ENCODE measurements around the gene ARHGAP26. TPM values are rescaled to one million over a fixed set of nuclear protein-coding genes. Genes with fewer than 3 reads are reported as not detected.

The ARHGAP26 gene
- total RNA-seq, 1 donor from 2014 or later: 34.9 TPM

DNA sequence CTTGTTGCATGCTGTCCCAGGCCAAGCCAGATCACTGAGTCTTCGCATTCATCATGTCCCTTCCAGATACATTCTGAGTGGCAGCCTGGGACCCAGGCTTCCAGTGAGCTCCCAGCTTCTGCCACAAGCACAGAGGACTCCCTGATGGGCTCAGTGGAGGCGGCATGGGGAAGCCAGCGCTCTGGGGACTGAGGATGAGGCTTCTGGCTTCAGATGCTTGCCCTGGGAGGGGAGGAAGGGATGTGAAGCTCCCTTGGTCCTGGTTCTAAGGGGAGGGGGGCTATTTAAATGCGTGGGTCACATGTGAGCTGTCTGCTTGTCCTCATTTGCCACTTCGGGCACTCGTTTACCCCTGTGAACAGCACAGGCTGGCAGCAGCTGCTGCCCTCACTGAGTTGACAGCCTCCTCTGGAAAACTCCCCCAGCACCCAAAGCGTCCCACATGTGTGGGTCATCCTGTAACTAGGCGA lies 459.3 kb downstream of the ARHGAP26 start:
- ATAC-seq (peak; percentile 58), DNase-seq (peak; percentile 34)
- intact Hi-C loops (cut with micrococcal nuclease): no loop called here

DNA sequence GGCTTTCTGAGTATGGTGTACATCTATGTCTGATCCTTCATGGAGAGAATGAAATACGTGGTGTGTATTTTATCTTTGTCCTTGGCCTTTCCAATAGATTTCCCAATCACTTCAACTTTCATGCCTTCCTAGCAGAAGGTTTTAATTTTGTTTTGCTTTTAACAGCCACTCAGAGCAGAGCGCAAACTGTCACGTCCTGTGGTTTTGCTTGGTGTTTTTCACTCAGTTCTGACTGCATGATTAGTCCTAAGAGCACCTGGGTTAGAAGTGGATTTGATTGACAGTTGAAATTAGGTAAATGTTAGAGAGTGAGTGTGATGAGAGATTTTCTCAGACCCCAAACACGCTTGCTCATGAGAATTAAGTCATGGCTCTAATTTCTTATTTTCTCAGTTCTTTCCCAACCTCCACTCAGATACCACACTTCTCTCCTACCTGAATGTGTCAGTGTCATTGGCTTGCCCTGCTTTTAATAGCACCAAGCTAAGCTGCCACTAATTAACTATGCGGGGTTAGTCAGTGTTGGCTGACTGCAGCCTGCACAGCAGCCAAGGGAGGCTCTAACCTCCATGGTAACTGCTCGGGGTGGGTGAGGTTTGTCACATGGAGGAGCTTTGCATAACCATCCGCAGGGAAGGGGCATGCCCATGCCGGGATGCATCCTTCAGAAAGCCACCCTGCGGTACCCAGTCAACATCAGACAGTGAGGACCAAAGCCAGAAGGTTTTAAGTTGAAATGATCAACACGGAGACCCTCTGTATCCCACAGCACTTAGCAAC lies 459.9 kb downstream of the ARHGAP26 start:
- ATAC-seq (peak; percentile 80), DNase-seq (no peak)
- intact Hi-C loops (cut with micrococcal nuclease): no loop called here

DNA sequence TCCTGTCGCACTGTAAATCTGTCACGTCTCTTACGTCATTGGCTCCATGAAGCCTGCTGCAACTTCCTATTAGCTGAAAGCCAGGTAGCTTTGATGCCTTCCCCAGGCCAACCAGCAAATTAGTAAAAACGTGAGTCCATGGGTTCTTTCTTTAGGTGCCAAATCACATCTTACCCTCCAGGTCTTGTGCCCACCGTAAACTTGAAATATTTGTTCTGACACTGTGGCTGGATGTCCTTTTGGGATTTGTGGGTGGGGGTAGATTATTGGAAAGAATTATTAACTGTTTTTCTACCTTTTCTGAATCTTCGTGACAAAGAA lies 460.5 kb downstream of the ARHGAP26 start:
- intact Hi-C loops (cut with micrococcal nuclease): no loop called here
- no peak for DNase-seq
- no peak for ATAC-seq

DNA sequence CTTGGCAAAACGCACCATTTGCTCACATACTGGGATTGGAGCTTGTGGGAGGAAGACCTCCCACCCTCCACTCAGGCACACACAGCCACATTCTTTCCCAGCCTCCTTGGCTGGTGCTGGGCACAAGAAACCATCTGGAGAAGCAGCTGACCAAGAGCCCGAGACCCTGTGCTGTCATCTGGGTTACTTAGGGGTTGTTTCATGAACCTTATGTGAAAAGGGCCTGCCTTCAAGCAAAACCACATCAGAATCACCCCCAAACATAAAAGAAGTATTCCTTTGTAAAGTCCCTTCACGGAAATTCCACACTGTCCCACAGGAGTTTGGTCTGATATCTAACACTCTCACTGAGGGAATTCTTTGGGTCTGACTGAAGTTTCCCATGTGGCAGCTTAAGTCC lies 461.2 kb downstream of the ARHGAP26 start:
- intact Hi-C loops (cut with micrococcal nuclease): no loop called here
- ATAC-seq (no peak), DNase-seq (no peak)

DNA sequence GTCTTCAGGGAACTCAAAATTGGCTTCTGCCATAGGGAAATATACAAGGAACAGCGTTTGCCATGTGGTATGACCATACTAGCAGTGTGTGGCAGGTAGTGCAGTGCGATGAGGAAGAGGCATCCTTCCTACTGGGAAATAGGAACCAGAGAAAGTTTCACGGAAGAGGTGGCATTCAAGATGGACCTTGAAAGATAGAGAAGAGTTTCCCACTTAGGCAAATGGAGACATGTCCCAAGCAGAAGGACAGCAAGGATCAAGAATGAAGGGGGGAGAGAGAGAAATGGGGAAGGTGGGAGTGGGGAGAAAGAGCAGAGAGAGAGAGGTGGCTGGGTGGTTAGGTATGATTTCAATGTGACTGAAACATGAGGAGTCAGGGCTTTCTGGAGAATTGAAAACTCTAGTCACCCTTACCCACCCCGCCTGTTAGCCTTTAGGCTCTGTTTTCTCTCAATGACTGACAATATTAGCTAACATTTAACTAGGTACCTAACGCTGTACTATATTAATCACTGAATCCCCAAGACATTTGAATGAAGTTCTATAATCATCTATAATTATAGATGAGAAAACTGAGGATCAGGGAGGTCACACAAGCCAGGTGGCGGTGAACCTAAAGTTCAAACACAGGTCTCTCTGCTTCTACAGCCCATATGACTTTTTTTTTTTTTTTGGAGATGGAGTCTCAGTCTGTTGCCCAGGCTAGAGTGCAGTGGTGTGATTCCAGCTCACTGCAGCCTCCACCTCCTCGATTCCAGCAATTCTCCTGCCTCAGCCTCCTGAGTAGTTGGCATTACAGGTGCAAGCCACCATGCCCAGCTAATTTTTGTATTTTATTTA lies 462.0 kb downstream of the ARHGAP26 start:
- DNase-seq (no peak), ATAC-seq (no peak)
- intact Hi-C loops (cut with micrococcal nuclease): no loop called here

DNA sequence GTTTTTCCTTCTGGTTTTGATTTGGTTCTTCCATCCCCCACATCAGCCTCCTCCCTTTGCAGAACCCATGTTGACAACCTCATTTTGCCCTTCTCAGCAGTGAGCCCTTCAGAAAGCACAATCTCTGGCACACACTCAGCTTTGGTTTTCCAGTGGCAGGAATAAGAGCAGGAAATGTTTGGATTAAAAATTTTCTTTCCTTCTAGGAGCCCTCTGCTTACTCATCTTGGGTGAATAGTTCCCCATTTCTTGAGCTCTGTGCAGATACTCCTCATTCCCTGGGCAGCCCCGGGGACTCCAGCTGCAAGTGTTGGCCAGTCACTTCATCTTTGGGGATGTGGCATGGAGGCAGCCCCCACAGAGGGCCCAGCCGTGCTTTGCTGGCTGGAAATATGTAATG lies 462.9 kb downstream of the ARHGAP26 start:
- intact Hi-C loops (cut with micrococcal nuclease): no loop called here
- DNase-seq (no peak), ATAC-seq (no peak)

DNA sequence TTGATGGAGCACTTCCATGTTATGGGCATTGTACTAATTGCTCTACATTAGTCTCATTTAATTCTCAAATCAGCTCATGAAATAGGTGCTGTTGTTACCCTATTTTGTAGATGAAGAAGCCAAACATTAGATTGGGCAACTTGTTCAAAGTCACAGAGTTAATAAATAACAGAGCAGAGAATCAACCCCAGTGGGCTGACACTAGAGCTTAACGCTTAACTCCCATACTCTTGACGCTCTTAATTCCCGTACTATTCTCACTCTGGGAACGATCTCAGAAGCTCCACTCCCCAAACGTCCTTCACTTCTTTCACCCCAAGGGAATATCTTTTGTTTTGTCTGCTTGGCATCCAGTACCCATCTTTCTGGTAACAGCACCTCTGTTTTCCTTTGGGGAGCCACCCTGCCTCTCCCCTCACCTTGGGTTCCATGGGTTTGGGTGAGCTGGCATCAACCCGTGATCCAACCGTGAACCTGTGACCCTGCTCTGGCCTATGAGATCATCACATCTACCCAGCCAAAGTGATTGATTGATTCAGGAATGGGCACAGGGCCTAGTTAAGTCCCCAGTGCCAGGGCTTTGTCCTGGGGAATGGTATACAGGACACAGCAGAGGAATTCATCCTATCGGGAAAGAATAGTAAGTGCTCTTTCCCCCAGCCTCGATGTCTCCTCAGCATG lies 464.1 kb downstream of the ARHGAP26 start:
- intact Hi-C loops (cut with micrococcal nuclease): no loop called here
- DNase-seq: no peak
- no peak for ATAC-seq

DNA sequence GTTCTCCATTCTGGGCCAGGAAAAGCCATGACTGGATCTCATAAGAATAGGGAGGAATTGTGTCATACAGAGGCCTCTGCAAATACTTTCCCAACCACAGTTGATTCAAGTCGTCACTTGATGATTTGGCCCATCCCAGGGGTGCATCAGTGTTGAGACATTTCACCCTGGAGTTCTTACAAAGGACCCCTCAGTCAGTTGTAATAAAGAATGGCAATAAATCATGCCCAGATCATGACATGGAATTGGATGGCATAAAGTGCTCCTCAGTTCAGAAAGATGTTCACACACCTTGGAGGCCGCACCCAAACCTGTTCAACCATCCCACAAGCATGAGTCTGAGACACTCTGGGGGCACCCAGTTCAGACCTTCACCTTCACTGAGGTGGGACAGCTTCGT lies 465.2 kb downstream of the ARHGAP26 start:
- DNase-seq (no peak), ATAC-seq (no peak)
- intact Hi-C loops (cut with micrococcal nuclease): no loop called here

DNA sequence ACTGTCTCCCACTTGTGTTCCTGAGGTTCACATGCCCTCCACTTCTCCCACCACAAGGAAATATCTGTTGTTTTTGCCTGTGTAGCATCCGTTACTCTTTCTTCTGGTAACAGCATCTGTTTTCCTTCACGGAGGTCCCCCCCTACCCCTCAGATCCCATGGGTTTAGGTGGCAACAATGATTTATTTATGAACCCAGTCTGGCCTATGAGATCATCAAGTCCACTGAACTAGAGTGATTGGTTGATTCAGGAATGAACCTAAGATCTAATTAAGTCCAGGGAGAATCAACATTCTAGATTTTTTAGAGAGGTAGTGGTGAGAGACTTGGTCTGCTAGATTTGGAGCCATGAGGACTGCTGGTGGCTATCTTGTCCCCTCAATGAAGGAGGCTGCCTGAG lies 466.5 kb downstream of the ARHGAP26 start:
- ATAC-seq: no peak
- intact Hi-C loops (cut with micrococcal nuclease): no loop called here
- no peak for DNase-seq

DNA sequence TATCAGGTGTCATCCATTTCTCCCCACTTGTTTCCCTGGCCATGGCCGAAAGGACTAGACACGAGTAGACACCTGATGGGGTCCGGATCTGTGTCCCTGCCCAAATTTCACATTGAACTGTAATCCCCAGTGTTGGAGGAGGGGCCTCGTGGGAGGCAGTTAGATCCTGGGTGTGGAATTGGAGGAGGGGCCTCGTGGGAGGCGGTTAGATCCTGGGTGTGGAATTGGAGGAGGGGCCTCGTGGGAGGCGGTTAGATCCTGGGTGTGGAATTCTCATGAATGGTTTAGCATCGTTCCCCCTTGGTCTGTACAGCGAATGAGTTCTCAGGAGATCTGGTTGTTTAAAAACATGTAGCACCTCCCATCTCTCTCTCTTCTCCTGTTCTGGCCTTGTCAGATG lies 467.5 kb downstream of the ARHGAP26 start:
- intact Hi-C loops (cut with micrococcal nuclease): no loop called here
- ATAC-seq (no peak), DNase-seq (no peak)

DNA sequence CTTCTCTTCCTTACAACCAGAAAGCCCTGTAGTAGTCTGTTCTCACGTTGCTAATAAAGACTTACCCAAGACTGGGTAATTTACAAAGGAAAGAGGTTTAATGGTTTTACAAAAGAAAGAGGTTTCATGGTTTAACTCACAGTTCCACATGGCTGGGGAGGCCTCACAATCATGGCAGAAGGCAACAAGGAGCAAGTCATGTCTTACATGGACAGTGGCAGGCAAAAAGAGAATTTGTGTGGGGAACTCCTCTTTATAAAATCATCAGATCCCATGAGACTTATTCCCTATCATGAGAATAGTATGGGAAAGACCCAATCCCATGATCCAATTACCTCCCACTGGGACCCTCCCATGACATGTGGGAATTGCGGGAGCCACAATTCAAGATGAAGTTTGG lies 468.4 kb downstream of the ARHGAP26 start:
- ATAC-seq: no peak
- intact Hi-C loops (cut with micrococcal nuclease): no loop called here
- DNase-seq: no peak

DNA sequence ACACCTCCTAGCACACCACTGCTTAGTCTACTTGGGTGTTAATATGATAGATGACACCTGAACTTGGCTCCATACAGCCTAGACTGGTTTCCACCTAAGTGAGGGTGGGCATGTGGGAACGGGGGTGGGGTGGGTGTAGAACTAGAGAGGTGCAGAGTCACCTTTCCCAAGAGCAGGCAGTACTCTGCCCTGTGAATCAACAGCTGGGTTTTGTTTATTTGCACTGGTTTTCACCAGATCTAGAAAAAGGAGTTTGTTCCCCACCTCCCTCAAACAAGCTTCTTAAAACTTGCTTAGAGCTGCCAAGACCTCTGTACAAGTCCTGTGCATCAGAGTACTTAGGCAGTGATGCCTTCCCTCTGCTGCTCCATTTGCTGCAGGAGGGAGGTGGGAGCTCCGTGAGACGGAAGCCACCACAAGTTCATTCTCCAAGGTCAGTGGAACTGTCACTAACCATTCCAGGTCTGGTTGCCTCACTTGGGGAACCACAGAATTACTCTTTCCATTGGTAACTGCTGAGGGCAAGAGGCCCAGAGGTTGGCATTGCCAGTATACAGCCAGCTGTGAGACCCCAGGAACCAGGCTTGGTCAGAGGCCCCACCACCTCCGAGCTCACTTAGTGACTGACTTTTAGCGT lies 469.8 kb downstream of the ARHGAP26 start:
- intact Hi-C loops (cut with micrococcal nuclease): no loop called here
- ATAC-seq (no peak), DNase-seq (no peak)

DNA sequence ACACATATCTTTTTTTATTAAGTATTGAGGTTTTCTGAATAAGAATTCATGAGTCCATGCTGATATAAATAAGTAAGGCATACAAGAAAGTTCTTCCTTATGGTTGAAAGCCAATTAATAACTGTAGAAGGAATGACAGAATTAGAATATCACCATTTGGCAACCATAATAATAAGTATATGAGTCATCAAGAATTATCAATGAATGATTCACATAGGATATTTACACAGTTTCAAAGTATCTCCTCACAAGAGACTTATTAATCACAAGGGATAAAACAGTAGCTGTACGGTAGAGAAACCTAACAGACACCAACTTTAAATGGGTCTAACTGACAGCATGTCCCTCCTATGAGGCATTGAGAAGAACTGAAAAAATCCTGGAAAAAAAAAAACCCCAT lies 471.7 kb downstream of the ARHGAP26 start:
- ATAC-seq (no peak), DNase-seq (no peak)
- intact Hi-C loops (cut with micrococcal nuclease): no loop called here

DNA sequence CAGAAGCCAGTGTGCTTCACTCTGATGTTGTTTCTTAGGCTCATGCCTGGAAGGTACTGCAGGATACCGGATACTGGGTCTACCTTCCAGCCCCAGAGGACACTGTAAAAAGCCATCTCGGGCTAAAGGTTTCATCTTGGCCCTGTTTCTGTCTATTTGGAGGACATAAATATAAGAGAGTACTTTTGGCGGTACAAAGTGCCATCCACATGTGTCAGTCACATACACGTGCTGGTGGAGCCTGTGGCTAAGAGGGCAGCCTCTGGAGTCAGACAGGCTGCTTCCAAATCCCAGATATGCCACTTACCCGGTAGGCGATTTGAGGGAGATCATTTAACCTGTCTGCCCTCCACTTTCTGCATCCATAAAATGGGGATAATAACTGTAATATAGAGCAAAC lies 472.9 kb downstream of the ARHGAP26 start:
- intact Hi-C loops (cut with micrococcal nuclease): no loop called here
- ATAC-seq (no peak), DNase-seq (no peak)

DNA sequence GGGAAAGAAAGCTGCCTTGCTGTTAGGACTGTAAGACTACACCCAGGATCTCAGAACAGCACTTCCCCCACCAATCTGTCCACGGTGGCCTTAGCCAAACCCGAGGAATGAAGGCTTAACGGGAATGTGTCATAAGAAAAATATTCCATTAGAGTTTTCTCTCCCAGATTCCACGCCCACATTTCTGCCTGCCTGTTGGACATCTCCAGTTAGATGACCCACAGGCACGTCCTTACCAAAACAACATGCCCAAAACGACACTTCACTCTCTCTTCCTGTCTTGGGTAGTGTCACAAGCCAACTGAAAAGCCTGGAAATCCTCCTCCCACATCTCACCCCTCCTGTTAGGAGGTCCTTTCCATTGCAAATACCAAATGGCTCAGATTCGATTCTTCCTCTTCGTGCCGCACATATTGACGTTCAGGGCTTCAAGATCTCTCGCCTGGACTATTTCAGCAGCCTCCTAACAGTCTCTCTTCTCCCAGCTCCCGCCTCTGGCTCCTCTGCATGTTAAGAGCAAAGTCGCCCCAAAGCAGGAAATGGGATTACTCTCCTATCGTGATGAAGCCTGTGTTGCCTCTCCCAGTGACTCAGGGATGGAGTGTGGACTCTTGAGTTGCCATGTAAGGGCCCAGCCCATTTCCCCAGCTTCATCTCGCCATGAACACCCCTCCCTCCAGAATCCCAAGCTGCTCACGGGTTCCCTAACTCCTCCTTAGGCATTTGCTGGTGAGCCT lies 474.0 kb downstream of the ARHGAP26 start:
- ATAC-seq: peak; percentile 94
- intact Hi-C loops (cut with micrococcal nuclease): no loop called here
- DNase-seq: peak; percentile 47

DNA sequence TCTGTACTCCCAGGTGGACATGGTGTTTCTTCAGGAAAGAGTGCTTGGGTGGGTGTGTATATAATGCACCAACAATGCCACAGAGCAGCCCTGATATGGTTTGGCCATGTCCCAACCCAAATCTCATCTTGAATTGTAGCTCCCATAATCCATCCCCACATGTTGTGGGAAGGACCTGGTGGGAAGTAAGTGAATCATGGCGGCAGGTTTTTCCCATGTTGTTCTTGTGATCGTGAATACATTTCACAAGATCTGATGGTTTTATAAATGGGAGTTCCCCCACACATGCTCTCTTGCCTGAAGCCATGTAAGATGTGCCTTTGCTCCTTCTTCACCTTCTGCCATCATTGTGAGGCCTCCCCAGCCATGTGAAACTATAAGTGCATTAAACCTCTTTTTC lies 474.8 kb downstream of the ARHGAP26 start:
- ATAC-seq (no peak), DNase-seq (no peak)
- intact Hi-C loops (cut with micrococcal nuclease): no loop called here

DNA sequence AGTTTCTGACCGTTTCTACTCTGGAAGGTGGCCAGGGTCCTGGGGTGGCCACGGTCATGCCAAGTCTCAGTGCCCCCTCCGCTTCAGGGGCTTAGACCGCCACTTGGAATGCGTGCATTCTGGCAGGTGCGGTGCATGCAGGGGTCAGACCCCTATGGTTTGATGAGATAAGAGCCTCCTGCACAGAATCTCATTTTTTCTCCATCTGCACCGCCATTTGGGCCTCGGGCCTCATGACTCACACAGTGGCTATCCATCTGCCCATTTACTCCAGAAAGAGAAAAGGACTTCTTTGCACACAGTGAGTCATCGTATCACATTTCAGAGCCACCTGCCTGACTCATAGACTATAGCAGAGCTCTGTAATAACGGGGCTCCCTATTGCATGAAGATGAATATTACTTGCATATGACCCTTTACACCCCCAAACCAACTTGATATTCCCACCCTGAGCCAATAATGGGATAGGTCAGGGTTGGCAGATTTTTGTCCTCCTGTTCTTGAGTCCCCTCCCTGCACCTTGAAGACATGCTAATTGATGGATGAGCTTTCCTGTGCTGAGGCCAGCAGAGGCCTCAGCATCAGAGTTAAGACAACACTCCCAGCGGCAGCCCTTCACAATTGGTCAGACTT lies 475.9 kb downstream of the ARHGAP26 start:
- ATAC-seq (no peak), DNase-seq (no peak)
- intact Hi-C loops (cut with micrococcal nuclease): no loop called here

DNA sequence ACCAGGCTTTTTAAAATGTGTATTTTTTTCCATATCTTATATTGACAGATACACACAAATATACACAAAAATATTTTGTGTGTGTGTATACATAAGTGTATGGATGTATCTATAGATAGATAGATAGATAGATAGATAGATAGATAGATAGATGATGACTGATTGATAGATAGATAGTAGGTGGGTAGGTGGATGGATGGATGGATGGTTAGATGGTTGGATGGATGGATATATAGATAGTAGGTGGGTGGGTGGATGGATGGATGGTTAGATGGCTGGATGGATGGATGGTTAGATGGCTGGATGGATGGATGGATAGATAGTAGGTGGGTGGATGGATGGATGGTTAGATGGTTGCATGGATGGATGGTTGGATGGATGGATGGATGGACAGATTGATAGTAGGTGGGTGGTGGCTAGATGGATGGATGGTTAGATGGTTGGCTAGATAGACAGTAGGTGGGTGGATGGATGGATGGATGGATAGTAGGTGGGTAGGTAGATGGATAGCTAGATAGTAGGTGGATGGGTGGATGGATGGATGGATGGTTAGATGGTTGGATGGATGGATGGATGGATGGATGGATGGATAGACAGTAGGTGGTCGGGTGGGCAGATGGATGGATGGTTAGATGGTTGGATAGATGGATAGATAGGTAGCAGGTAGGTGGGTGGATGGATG lies 477.1 kb downstream of the ARHGAP26 start:
- intact Hi-C loops (cut with micrococcal nuclease): no loop called here
- ATAC-seq (no peak), DNase-seq (no peak)

Data from left ventricle myocardium superior (tissue), 1 donor.